ENCODE measurements around the gene ADAM22.
"Not testable (repeated sequence)": the region's sequence is repeated elsewhere in the genome, so short reads cannot be mapped to it uniquely, and the experiment has no call there.

ADAM22 gene

DNA sequence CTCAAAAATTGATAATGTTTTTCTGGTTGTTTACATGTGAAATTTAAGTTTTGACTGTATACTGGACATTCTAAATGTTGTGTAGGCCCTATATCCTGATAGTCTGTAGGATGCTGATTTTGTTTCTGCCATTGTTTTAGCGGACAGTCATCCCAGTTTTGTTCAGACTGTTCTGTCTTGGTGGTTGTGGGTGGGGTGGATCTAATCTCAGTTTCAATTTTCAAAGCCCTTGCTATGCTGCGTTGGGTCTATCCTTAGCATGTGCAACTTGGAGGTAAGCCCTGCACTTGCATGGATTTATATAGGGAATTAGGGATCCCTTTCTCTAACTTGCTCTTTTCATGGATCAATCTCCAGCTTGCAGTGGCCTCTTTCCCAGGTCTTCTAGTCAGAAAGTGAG, 38.7 kb upstream of the ADAM22 start:
- peaks cover 67% of the 10 kb centered on the region for H3K36me3 ChIP-seq (replicated peaks; ENCODE audit: low read depth, low read length)
- TF ChIP-seq, protein P1, sequence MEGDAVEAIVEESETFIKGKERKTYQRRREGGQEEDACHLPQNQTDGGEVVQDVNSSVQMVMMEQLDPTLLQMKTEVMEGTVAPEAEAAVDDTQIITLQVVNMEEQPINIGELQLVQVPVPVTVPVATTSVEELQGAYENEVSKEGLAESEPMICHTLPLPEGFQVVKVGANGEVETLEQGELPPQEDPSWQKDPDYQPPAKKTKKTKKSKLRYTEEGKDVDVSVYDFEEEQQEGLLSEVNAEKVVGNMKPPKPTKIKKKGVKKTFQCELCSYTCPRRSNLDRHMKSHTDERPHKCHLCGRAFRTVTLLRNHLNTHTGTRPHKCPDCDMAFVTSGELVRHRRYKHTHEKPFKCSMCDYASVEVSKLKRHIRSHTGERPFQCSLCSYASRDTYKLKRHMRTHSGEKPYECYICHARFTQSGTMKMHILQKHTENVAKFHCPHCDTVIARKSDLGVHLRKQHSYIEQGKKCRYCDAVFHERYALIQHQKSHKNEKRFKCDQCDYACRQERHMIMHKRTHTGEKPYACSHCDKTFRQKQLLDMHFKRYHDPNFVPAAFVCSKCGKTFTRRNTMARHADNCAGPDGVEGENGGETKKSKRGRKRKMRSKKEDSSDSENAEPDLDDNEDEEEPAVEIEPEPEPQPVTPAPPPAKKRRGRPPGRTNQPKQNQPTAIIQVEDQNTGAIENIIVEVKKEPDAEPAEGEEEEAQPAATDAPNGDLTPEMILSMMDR (IDR thresholded peaks at IDR 0.05; ENCODE audit: low read depth, low read length): no peak
- no peak for TF ChIP-seq EZH2phosphoT487 (IDR thresholded peaks at IDR 0.05; ENCODE audit: low read depth)

DNA sequence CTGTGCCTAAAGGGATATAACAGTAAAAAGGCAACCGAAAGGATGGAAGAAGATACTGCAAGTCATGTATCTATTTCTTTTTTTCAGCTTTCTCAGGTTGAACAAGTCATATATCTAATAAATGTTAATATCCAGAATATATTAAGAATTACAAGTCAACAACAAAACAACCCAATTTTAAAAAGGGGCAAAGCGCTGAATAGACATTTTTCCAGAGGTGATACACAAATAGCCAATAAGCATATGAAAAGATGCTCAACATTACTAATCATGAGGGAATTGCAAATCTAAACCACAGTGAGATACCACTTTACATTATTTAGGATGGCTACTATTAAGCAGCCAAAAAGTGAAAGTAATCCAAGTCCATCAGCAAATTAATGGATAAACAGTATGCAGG, 34.8 kb upstream of the ADAM22 start:
- Histone ChIP-seq H3K9ac (ENCODE audit: low read length) (no peak overlapping the region), H3K27me3 (ENCODE audit: low read depth, low read length) (no peaks in the 10 kb centered on the region), H3K9me3 (ENCODE audit: insufficient read depth, low read length) (no peaks in the 10 kb centered on the region), H2AFZ (ENCODE audit: low read depth, low read length) (no peak overlapping the region), H3K4me2 (ENCODE audit: low read length) (no peak overlapping the region), H3K4me1 (ENCODE audit: low read length) (no peaks in the 10 kb centered on the region), H3K79me2 (ENCODE audit: low read length) (peaks cover 31% of the 10 kb centered on the region), H3K36me3 (replicated peaks; ENCODE audit: low read depth, low read length) (peaks cover 71% of the 10 kb centered on the region), H3K4me3 (ENCODE audit: low read length) (no peak overlapping the region), H4K20me1 (ENCODE audit: insufficient read depth, low read length) (no peaks in the 10 kb centered on the region), H3K27ac (ENCODE audit: low read length) (no peak overlapping the region)
- TF ChIP-seq, protein P1 (IDR thresholded peaks at IDR 0.05; ENCODE audit: low read depth, low read length): no peak
- no peak for TF ChIP-seq EZH2phosphoT487 (IDR thresholded peaks at IDR 0.05; ENCODE audit: low read depth)

More for the DNA sequence above, 38.7 kb upstream of the ADAM22 start:
- H3K4me1 ChIP-seq (ENCODE audit: low read length): no peaks in the 10 kb centered on the region
- no peak overlapping the region for H3K9ac ChIP-seq (ENCODE audit: low read length)
- H3K9me3 ChIP-seq (ENCODE audit: insufficient read depth, low read length): no peaks in the 10 kb centered on the region
- no peaks in the 10 kb centered on the region for H3K27me3 ChIP-seq (ENCODE audit: low read depth, low read length)
- H3K27ac ChIP-seq (ENCODE audit: low read length): no peak overlapping the region
- H2AFZ ChIP-seq (ENCODE audit: low read depth, low read length): no peak overlapping the region
- no peaks in the 10 kb centered on the region for H4K20me1 ChIP-seq (ENCODE audit: insufficient read depth, low read length)
- H3K79me2 ChIP-seq (ENCODE audit: low read length): peaks cover 58% of the 10 kb centered on the region
- H3K4me3 ChIP-seq (ENCODE audit: low read length): no peak overlapping the region
- H3K4me2 ChIP-seq (ENCODE audit: low read length): no peak overlapping the region

DNA sequence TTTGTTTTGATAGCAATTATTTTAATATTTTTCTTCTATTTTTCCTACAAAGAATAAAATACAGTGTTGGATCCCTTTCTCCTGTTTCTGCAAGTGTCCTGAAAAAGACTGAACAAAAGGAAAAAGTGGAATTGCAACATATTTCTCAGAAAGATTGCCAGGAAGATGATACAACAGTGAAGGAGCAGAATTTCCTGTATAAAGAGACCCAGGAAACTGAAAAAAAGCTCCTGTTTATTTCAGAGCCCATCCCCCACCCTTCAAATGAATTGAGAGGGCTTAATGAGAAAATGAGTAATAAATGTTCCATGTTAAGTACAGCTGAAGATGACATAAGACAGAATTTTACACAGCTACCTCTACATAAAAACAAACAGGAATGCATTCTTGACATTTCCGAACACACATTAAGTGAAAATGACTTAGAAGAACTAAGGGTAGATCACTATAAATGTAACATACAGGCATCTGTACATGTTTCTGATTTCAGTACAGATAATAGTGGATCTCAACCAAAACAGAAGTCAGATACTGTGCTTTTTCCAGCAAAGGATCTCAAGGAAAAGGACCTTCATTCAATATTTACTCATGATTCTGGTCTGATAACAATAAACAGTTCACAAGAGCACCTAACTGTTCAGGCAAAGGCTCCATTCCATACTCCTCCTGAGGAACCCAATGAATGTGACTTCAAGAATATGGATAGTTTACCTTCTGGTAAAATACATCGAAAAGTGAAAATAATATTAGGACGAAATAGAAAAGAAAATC, 26.7 kb upstream of the ADAM22 start:
- H3K9me3 ChIP-seq (ENCODE audit: insufficient read depth, low read length); H3K27me3 ChIP-seq (ENCODE audit: low read depth, low read length); H3K4me1 ChIP-seq (ENCODE audit: low read length); H4K20me1 ChIP-seq (ENCODE audit: insufficient read depth, low read length); H3K27ac ChIP-seq (ENCODE audit: low read length); H3K79me2 ChIP-seq (ENCODE audit: low read length); H3K4me3 ChIP-seq (ENCODE audit: low read length); H3K9ac ChIP-seq (ENCODE audit: low read length); H2AFZ ChIP-seq (ENCODE audit: low read depth, low read length); H3K4me2 ChIP-seq (ENCODE audit: low read length): not testable (repeated sequence)
- H3K36me3 ChIP-seq (replicated peaks; ENCODE audit: low read depth, low read length): peaks cover 29% of the 10 kb centered on the region

DNA sequence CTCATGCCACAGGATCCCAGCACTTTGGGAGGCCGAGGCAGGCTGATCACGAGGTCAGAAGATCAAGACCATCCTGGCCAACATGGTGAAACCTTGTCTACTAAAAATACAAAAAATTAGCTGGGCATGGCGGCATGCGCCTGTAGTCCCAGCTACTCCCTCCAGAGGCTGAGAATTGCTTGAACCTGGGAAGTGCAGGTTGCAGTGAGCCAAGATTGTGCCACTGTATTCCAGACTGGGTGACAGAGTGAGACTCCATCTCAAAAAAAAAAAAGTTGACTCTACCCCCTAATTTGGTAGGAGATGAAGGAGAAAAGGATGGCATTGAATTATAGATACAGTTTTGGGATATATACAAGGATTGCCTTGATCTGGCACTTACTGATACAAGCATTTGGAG, 25.2 kb upstream of the ADAM22 start:
- not testable (repeated sequence) for H3K4me2 ChIP-seq (ENCODE audit: low read length); H3K4me3 ChIP-seq (ENCODE audit: low read length); H3K4me1 ChIP-seq (ENCODE audit: low read length); H3K27ac ChIP-seq (ENCODE audit: low read length); H3K9me3 ChIP-seq (ENCODE audit: insufficient read depth, low read length); H2AFZ ChIP-seq (ENCODE audit: low read depth, low read length); H3K9ac ChIP-seq (ENCODE audit: low read length); H4K20me1 ChIP-seq (ENCODE audit: insufficient read depth, low read length); H3K79me2 ChIP-seq (ENCODE audit: low read length); H3K27me3 ChIP-seq (ENCODE audit: low read depth, low read length)
- peaks cover 27% of the 10 kb centered on the region for H3K36me3 ChIP-seq (replicated peaks; ENCODE audit: low read depth, low read length)

DNA sequence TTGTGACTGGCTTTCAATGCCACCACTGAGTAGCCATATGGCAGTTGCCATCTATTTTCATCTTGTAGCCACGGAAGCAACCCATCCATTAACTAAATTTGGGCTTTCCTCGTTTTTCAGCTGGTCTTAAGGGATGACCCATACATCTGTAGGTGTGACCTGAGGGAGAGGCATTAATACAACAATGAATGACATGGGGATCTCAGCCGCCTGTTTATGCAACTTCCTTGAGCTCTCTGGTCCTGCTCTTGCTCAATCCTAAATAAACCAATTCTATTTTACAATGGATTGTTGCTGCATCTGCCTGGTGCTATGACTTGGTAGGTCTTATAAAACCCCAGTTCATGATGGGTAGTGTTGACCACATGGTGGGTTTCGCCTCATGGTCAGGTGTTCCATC, 21.9 kb upstream of the ADAM22 start:
- H3K27me3 ChIP-seq (ENCODE audit: low read depth, low read length): no peaks in the 10 kb centered on the region
- no peak overlapping the region for H3K4me3 ChIP-seq (ENCODE audit: low read length)
- H3K36me3 ChIP-seq (replicated peaks; ENCODE audit: low read depth, low read length): peaks cover 13% of the 10 kb centered on the region
- no peaks in the 10 kb centered on the region for H4K20me1 ChIP-seq (ENCODE audit: insufficient read depth, low read length)
- no peak overlapping the region for H3K4me2 ChIP-seq (ENCODE audit: low read length)
- H3K4me1 ChIP-seq (ENCODE audit: low read length): no peaks in the 10 kb centered on the region
- no peaks in the 10 kb centered on the region for H3K9me3 ChIP-seq (ENCODE audit: insufficient read depth, low read length)
- H3K79me2 ChIP-seq (ENCODE audit: low read length): no peaks in the 10 kb centered on the region
- H2AFZ ChIP-seq (ENCODE audit: low read depth, low read length): no peak overlapping the region
- TF ChIP-seq EZH2phosphoT487 (IDR thresholded peaks at IDR 0.05; ENCODE audit: low read depth): no peak
- TF ChIP-seq, protein P1 (IDR thresholded peaks at IDR 0.05; ENCODE audit: low read depth, low read length): no peak
- no peak overlapping the region for H3K27ac ChIP-seq (ENCODE audit: low read length)
- H3K9ac ChIP-seq (ENCODE audit: low read length): no peak overlapping the region

All from OCI-LY3 (cell line).